HepG2 (cell line): ENCODE results near the gene ARHGAP5. TPM values are rescaled to one million over a fixed set of nuclear protein-coding genes. Genes with fewer than 3 reads are reported as not detected.

Source experiments
- ATF2 ChIP-seq: sonication (generic); formaldehyde crosslinking; IDR thresholded peaks from 2 replicates; pipeline ENCODE4 v1.4.0; 2020; ENCODE audit warnings: missing genetic modification reagents
- CC2D1A ChIP-seq: sonication (generic); formaldehyde crosslinking; IDR thresholded peaks from 2 replicates; pipeline ENCODE4 v1.8.1; 2023; ENCODE audit warnings: mild to moderate bottlenecking, missing genetic modification reagents
- ETV5 ChIP-seq: IDR thresholded peaks from 2 replicates; pipeline ENCODE4 v1.6.1; 2018; ENCODE audit warnings: missing biosample characterization, missing genetic modification reagents, inconsistent platforms, borderline replicate concordance
- FOXK2 ChIP-seq: fragments of 450-650 bp; IDR thresholded peaks from 2 replicates; pipeline ENCODE4 v1.6.1; 2016
- HOXD1 ChIP-seq: sonication (generic); formaldehyde crosslinking; IDR thresholded peaks from 2 replicates; pipeline ENCODE4 v1.5.0; 2020; ENCODE audit warnings: missing genetic modification reagents
- IKZF4 ChIP-seq: sonication (generic); formaldehyde crosslinking; IDR thresholded peaks from 2 replicates; pipeline ENCODE4 v1.5.1; 2020; ENCODE audit warnings: borderline replicate concordance, mild to moderate bottlenecking, low read depth, missing genetic modification reagents; ENCODE audit errors: not compliant biosample characterization
- PLSCR1 ChIP-seq: sonication (generic); formaldehyde crosslinking; IDR thresholded peaks from 2 replicates; pipeline ENCODE4 v1.5.0; 2020; ENCODE audit warnings: missing genetic modification reagents, mild to moderate bottlenecking, borderline replicate concordance
- RAD51 ChIP-seq: fragments of 450-650 bp; IDR thresholded peaks from 2 replicates; pipeline ENCODE4 v1.6.1; 2016; ENCODE audit warnings: borderline replicate concordance
- RBFOX2 ChIP-seq: fragments of 200-400 bp; formaldehyde crosslinking; IDR thresholded peaks from 2 replicates; pipeline ENCODE4 v1.6.1; 2017; ENCODE audit warnings: low read depth, mild to moderate bottlenecking, low read length
- REPIN1 ChIP-seq: sonication (generic); formaldehyde crosslinking; IDR thresholded peaks from 2 replicates; pipeline ENCODE4 v1.8.0; 2022; ENCODE audit warnings: missing genetic modification reagents, low read depth, mild to moderate bottlenecking, borderline replicate concordance
- STAT6 ChIP-seq: sonication (generic); formaldehyde crosslinking; IDR thresholded peaks from 2 replicates; pipeline ENCODE4 v1.4.0; 2020; ENCODE audit warnings: missing genetic modification reagents, mild to moderate bottlenecking, borderline replicate concordance
- TCF12 ChIP-seq, 2 experiments: fragments of 450-650 bp in 1 of 2; sonication (generic) in 1 of 2; formaldehyde crosslinking in 1 of 2; IDR thresholded peaks; 2 replicates each; pipeline versions ENCODE4 v1.6.1 to v1.8.0; 2017 to 2022; ENCODE audit warnings: antibody characterized with exemption in 1 of 2, mild to moderate bottlenecking in 1 of 2, missing genetic modification reagents in 1 of 2, moderate library complexity in 1 of 2
- TEAD3 ChIP-seq: optimal IDR thresholded peaks from 2 replicates; pipeline ENCODE3; 2016; ENCODE audit warnings: borderline replicate concordance
- ZBTB43 ChIP-seq: sonication (generic); formaldehyde crosslinking; conservative IDR thresholded peaks from 2 replicates; pipeline ENCODE4 v1.4.0; 2020; ENCODE audit warnings: missing genetic modification reagents
- ZFP36 ChIP-seq: fragments of 150-350 bp; IDR thresholded peaks from 2 replicates; pipeline ENCODE4 v1.6.1; 2018; ENCODE audit warnings: borderline replicate concordance, low read length, low read depth; ENCODE audit not compliant: partially characterized antibody
- ZFP36L2 ChIP-seq: sonication (generic); formaldehyde crosslinking; IDR thresholded peaks from 2 replicates; pipeline ENCODE4 v1.4.0; 2020; ENCODE audit warnings: missing genetic modification reagents
- ZNF160 ChIP-seq: sonication (generic); formaldehyde crosslinking; IDR thresholded peaks from 2 replicates; pipeline ENCODE4 v1.8.0; 2022; ENCODE audit warnings: mild to moderate bottlenecking, inconsistent platforms, missing genetic modification reagents
- ZNF275 ChIP-seq: sonication (generic); formaldehyde crosslinking; IDR thresholded peaks from 2 replicates; pipeline ENCODE4 v1.8.0; 2022; ENCODE audit warnings: missing genetic modification reagents, mild to moderate bottlenecking, inconsistent platforms, borderline replicate concordance
- ZNF282 ChIP-seq: fragments of 450-650 bp; IDR thresholded peaks from 2 replicates; pipeline ENCODE4 v1.6.1; 2018; ENCODE audit not compliant: partially characterized antibody
- ZNF335 ChIP-seq: sonication (generic); formaldehyde crosslinking; IDR thresholded peaks from 2 replicates; pipeline ENCODE4 v1.4.0; 2020; ENCODE audit warnings: missing genetic modification reagents
- ZNF776 ChIP-seq: sonication (generic); formaldehyde crosslinking; IDR thresholded peaks from 2 replicates; pipeline ENCODE4 v1.4.0; 2020; ENCODE audit warnings: mild to moderate bottlenecking, missing genetic modification reagents
- polyA plus RNA-seq, 8 experiments: library from polyadenylated mRNA; depleted of rRNA in 3 of 8; stranded (reverse) in 7 of 8; unstranded in 1 of 8; fragments of >200 nt; fragmentation: Illumina TruSeq in 4 of 8; extraction: Trizol in 4 of 8; gene quantifications; 2 replicates each; pipeline versions ENCODE4 v1.2.1 to v1.2.3, GENCODE V29; 2011 to 2016; ENCODE audit warnings: low read depth in 4 of 8, missing spikeins in 1 of 8, mixed read lengths in 1 of 8; ENCODE audit not compliant: insufficient read depth in 1 of 8
- total RNA-seq, 5 experiments: library from RNA; depleted of rRNA; stranded (reverse); fragments of >200 nt; fragmentation: Illumina TruSeq; extraction: Trizol; gene quantifications; 2 replicates each; pipeline ENCODE4 v1.2.3, GENCODE V29; 2016; ENCODE audit warnings: low read depth in 1 of 5

The ARHGAP5 gene
- total and polyA plus RNA-seq, 2 of the 13 experiments (the other 11 are each of a cell fraction or from before 2014, with no cell fraction given) = 33.7 to 144 TPM

DNA sequence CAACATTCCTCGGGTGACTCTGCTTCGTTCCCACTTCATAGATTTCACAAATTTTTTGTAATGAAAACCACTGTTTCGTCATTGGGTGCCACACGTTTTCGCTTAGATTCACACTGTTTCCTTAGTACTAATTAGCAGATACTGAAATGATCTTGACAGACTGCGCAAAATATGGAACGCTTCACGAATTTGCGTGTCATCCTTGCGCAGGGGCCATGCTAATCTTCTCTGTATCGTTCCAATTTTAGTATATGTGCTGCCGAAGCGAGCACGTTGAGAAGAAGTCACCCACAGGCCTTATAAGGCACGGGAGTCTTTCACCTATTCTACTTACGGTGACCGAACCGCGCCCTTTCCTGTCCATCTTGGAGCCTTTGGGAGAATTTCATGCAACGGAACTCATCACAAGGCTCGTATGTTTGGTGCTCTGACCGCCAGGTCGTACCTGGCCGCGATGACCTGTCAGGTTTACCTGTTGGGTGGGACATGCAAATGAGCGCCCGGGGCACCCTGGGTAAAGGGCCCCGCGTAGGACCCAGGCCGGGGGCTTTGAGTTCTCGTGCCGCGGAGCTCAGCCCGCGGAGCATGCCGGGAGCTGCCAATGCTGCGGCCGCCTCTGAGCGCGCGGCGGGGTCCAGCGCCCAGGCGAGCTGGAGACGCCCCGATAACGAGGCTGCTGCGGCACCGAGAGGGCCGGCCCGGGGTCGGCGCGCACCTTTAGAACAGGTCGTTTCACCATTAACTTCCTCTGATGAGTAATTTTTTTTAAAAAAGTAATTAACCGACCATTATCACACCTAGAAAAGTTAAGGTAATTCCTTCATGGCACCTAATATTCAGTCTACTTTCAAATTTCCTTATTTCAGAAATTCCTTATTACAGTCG, 126.1 kb downstream of the ARHGAP5 start, which contains the start of gene RNU6-8 (continued):
- peak; percentile 97; the same call in 1 of the 2 replicates for TF ChIP-seq STAT6
- TF ChIP-seq ZNF776 (CRISPR knock-in tag) = peak; percentile 81; the same call in 1 of the 2 replicates
- TF ChIP-seq TEAD3 (CRISPR knock-in tag) = peak; percentile 74
- TF ChIP-seq ATF2 (CRISPR knock-in tag) = peak; percentile 89
- TF ChIP-seq IKZF4 (CRISPR knock-in tag) = peak; percentile 80
- TF ChIP-seq ZNF160 (CRISPR knock-in tag) = peak; percentile 53
- TF ChIP-seq REPIN1 (CRISPR knock-in tag) = peak; percentile 100
- peak; percentile 90; the same call in 1 of the 2 replicates for TF ChIP-seq ZNF335 (CRISPR knock-in tag)
- TF ChIP-seq ZBTB43 (CRISPR knock-in tag) = peak; percentile 95
- no peak for TF ChIP-seq FOXK2
- TF ChIP-seq CC2D1A = no peak
- no peak for TF ChIP-seq RAD51
- TF ChIP-seq ZNF275 = peak; percentile 69; the same call in 1 of the 2 replicates
- TF ChIP-seq ZNF282 = no peak
- peak; percentile 43; the same call in 1 of the 2 replicates for TF ChIP-seq ETV5 (CRISPR knock-in tag)
- TF ChIP-seq ZFP36L2 (CRISPR knock-in tag) = 0 out of 2 replicates have a peak, but pooled peaks have one; percentile 75
- no peak for TF ChIP-seq TCF12 (IDR thresholded peaks at IDR 0.05)
- 0 out of 2 replicates have a peak, but pooled peaks have one; percentile 38 for TF ChIP-seq TCF12 (CRISPR knock-in tag; IDR thresholded peaks at IDR 0.05)
- peak; percentile 87 for TF ChIP-seq RBFOX2
- TF ChIP-seq HOXD1 (CRISPR knock-in tag) = peak; percentile 97
- peak; percentile 84; the same call in 1 of the 2 replicates for TF ChIP-seq PLSCR1 (CRISPR knock-in tag)
- no peak for TF ChIP-seq ZFP36
